Measurements from ENCODE around the gene FAM171A1. TPM values are rescaled to one million over a fixed set of nuclear protein-coding genes. Genes with fewer than 3 reads are reported as not detected.

The FAM171A1 gene
- total and polyA plus RNA-seq, 2 of the 13 experiments (the other 11 are each of a cell fraction or from before 2014, with no cell fraction given) = 21.5 to 34.7 TPM

- TF ChIP-seq ZBTB40 (IDR thresholded peaks at IDR 0.05) = no peak
- TF ChIP-seq ZBTB40 (CRISPR knock-in tag; IDR thresholded peaks at IDR 0.05) = no peak
- no peak for TF ChIP-seq SP140L (CRISPR knock-in tag; IDR thresholded peaks at IDR 0.05; ENCODE audit: borderline replicate concordance)
- no peak for TF ChIP-seq RARA (CRISPR knock-in tag; IDR thresholded peaks at IDR 0.05)
- TF ChIP-seq ZNF747 (CRISPR knock-in tag; IDR thresholded peaks at IDR 0.05; ENCODE audit: borderline replicate concordance) = 0 out of 2 replicates have a peak, but pooled peaks have one; percentile 37
- peak in 1 of 2 experiments; percentile 31; a peak in 1 of 4 replicates for TF ChIP-seq KLF16 (CRISPR knock-in tag; IDR thresholded peaks at IDR 0.05)
- TF ChIP-seq ZFP37 (CRISPR knock-in tag; IDR thresholded peaks at IDR 0.05; ENCODE audit: borderline replicate concordance) = no peak
- TF ChIP-seq AGO2 (optimal IDR thresholded peaks at IDR 0.05; ENCODE audit: low read depth, low read length) = no peak
- no peak for TF ChIP-seq PHF20 (CRISPR knock-in tag; IDR thresholded peaks at IDR 0.05)
- 0 out of 2 replicates have a peak, but pooled peaks have one; percentile 13 for TF ChIP-seq HNF1B (CRISPR knock-in tag; IDR thresholded peaks at IDR 0.05)
- TF ChIP-seq FOXA3 (CRISPR knock-in tag; IDR thresholded peaks at IDR 0.05) = no peak
- TF ChIP-seq KLF6 (CRISPR knock-in tag; IDR thresholded peaks at IDR 0.05) = no peak
- TF ChIP-seq TBX3 (IDR thresholded peaks at IDR 0.05; ENCODE audit: borderline replicate concordance) = no peak
- no peak for TF ChIP-seq ZNF280D (CRISPR knock-in tag; IDR thresholded peaks at IDR 0.05)
- no peak for TF ChIP-seq U2AF1 (optimal IDR thresholded peaks at IDR 0.05; ENCODE audit: low read depth, low read length)
Observed at GRCh38 chr10:15334650-15335323, 36.3 kb downstream of the FAM171A1 start (continued).
